Measurements from ENCODE around the gene HAS3.

- TF ChIP-seq EZH2 (IDR thresholded peaks at IDR 0.05; ENCODE audit: low read depth) (no peak), CTCF (conservative IDR thresholded peaks at IDR 0.05) (no peak)
These were observed 21.2 kb upstream of the HAS3 start for GRCh38 chr16:69084289-69084688.
